RWPE1 (cell line): ENCODE measurements around the gene ACSS1.
A peak's percentile ranks its signal among the peaks of the same experiment; 100 is the strongest.

Experiments
- CTCF ChIA-PET: fragments of 350-600 bp; sonication (Branson Sonifier 250); formaldehyde crosslinking; extraction: SDS; loops from one replicate; lab custom pipeline; 2021; lab: Yijun Ruan, JAX
- POLR2A ChIA-PET: fragments of 400-600 bp; formaldehyde crosslinking; extraction: SDS; loops from one replicate; lab custom pipeline; 2020; ENCODE audit warnings: antibody characterized with exemption; ENCODE audit not compliant: low non-redundant PET; lab: Yijun Ruan, JAX
- DNase-seq: peaks from one replicate; pipeline ENCODE4 v3.0.0; 2012; ENCODE audit warnings: low spot score
- H3K27ac ChIP-seq: fragments of 450-650 bp; 2 replicates; pipeline ENCODE4 v1.5.1; 2017
- TF ChIP-seq, protein P1 (sequence below): fragments of 450-650 bp; conservative IDR thresholded peaks from 2 replicates; pipeline ENCODE4 v1.5.1; 2017; ENCODE audit warnings: low read depth, mild to moderate bottlenecking

The ACSS1 gene

DNA sequence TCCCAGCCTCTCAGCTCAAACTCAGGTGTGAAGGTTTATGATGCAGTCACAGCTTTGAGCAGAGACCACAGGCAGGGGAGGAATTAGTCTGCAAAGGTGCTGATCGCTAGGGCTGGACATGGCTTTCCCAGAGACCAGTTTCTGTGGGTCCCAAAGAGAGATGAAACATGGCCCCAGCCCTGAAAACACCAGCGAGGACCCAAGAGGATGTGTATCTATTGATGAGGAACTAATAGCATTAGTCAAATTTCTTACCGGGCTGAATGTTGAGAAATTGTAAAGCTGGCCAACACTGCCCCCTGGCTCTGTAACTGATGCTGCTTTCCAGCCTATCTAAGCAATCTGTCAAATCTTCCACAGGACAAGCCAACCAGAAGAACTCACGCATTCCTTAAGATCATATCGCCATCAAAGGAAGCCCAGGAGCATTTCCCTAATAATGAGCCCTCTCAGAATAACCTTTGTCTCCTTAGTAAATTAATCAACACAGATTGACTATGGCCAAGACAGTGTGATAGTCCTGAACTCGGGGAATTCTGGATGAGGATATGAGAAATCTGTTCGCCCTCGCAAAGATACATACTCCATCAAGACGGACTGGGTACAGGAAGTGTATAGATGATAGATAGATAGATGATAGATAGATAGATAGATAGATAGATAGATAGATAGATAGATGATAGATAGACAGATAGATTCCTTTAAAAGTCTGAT lies 7.8 kb upstream of the ACSS1 start:
- peak; percentile 65 for DNase-seq
- TF ChIP-seq, protein P1, sequence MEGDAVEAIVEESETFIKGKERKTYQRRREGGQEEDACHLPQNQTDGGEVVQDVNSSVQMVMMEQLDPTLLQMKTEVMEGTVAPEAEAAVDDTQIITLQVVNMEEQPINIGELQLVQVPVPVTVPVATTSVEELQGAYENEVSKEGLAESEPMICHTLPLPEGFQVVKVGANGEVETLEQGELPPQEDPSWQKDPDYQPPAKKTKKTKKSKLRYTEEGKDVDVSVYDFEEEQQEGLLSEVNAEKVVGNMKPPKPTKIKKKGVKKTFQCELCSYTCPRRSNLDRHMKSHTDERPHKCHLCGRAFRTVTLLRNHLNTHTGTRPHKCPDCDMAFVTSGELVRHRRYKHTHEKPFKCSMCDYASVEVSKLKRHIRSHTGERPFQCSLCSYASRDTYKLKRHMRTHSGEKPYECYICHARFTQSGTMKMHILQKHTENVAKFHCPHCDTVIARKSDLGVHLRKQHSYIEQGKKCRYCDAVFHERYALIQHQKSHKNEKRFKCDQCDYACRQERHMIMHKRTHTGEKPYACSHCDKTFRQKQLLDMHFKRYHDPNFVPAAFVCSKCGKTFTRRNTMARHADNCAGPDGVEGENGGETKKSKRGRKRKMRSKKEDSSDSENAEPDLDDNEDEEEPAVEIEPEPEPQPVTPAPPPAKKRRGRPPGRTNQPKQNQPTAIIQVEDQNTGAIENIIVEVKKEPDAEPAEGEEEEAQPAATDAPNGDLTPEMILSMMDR: peak; percentile 83
- CTCF ChIA-PET: interaction anchor here (0.6 to 4.8 kb wide), 8 partner anchors 25 to 154 kb away, joined by 3 to 53 read pairs (median 4); no protein-coding TSS in a partner anchor
- no peak overlapping the region for H3K27ac ChIP-seq
- POLR2A ChIA-PET: no interaction called here

- CTCF ChIA-PET: interaction anchor here (0.6 to 4.8 kb wide), 7 partner anchors 26 to 155 kb away, joined by 3 to 53 read pairs (median 4); no protein-coding TSS in a partner anchor
- DNase-seq: no peak
- H3K27ac ChIP-seq: no peak overlapping the region
- POLR2A ChIA-PET: no interaction called here
- TF ChIP-seq, protein P1: no peak
Observed at GRCh38 chr20:25065072-25065624, 7.2 kb upstream of the ACSS1 start.

DNA sequence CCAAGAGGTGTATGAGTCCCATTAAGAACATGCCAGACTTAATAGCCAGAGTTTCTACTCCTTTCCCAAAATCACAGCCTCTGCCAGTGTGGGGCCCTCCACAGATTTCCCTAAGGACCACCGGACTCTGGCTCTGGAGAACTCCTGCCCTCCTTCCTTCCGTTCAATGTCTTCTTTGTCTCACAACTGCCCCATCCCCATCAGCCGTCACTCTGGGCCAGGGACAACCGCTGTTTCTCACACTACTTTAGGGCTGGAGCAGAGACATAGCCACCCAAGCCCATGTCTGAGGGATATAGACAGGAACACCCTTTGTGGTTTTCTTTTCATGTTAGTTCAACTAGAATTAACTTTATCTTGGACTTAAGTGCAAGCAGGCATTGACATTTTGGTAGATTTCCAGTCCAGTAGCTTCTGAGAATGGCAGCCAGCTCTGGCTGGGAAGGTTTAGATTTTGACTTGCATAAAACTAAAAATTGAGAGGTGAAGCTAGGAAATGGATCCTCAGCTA lies 6.7 kb upstream of the ACSS1 start:
- TF ChIP-seq, protein P1: no peak
- DNase-seq: no peak
- H3K27ac ChIP-seq: no peak overlapping the region
- ChIA-PET CTCF (interaction anchor here (1.3 to 4.8 kb wide), 3 partner anchors 70 to 135 kb away, joined by 3 to 53 read pairs (median 4); no protein-coding TSS in a partner anchor), POLR2A (no interaction called here)

DNA sequence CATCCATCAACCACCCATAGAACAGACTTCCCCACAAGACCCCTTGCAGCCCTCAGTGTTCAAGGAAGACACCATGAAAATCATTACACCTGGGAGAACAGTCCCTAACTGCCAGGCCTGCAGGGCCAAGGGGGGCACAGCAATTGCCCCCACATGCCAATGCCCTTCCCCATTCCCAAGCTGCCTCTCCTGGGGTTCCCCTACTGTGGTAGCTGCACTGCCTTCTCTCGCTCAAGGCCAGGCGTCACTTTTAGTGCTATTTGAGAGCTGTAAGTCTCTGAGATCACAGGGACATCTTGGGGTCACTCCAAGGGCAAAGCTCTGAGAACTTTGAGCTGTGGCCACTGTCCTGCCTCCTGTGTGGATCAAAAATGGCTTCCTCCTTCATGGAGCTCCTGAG lies 6.0 kb upstream of the ACSS1 start:
- no peak for DNase-seq
- H3K27ac ChIP-seq: no peak overlapping the region
- TF ChIP-seq, protein P1: no peak
- ChIA-PET CTCF (interaction anchor here (4.8 kb wide), 1 partner anchor 69 kb away, joined by 53 read pairs; no protein-coding TSS in a partner anchor), POLR2A (no interaction called here)

- ChIA-PET POLR2A (no interaction called here), CTCF (interaction anchor here (4.8 kb wide), 1 partner anchor 69 kb away, joined by 53 read pairs; no protein-coding TSS in a partner anchor)
- TF ChIP-seq, protein P1: no peak
- DNase-seq: no peak
- H3K27ac ChIP-seq: no peak overlapping the region
Observed at GRCh38 chr20:25063546-25063945, 5.6 kb upstream of the ACSS1 start.

DNA sequence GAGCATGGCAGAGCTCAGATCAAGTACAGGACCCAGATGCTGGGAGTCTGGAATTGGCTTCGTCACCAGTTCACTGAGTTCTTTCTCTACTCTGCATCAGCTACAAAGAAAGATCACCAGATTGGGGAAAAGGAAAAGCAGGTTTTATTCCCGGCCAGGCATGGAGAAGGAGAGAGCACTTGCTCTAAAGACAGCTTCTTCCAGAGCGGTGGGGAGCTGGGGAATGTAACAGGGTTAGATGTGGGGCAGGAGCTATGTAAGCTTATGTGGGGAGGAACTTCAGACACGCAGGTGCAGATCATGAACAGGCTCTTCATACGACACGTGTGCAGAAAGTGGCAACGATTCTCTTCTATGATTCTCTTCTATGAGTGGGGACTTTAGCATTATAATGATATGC lies 4.9 kb upstream of the ACSS1 start:
- POLR2A ChIA-PET: interaction anchor here (0.8 kb wide), 1 partner anchor 67 kb away, joined by 3 read pairs; no protein-coding TSS in a partner anchor
- no peak for DNase-seq
- CTCF ChIA-PET: interaction anchor here (0.7 to 4.8 kb wide), 2 partner anchors 68 to 361 kb away, joined by 3 to 53 read pairs; no protein-coding TSS in a partner anchor
- no peak overlapping the region for H3K27ac ChIP-seq
- TF ChIP-seq, protein P1: no peak
